Stimulated activated CD4-positive, alpha-beta T cell treated with anti-CD3 and anti-CD28 coated beads, Interleukin-12 subunit alpha, Interleukin-12 subunit beta, amount 100 ng/mL, for 4 hours (primary cell): ENCODE data around the gene EPGN.

Experiments
- DNase-seq: peaks from one replicate; pipeline ENCODE4 v3.0.0-alpha.2; 2020

EPGN gene

DNA sequence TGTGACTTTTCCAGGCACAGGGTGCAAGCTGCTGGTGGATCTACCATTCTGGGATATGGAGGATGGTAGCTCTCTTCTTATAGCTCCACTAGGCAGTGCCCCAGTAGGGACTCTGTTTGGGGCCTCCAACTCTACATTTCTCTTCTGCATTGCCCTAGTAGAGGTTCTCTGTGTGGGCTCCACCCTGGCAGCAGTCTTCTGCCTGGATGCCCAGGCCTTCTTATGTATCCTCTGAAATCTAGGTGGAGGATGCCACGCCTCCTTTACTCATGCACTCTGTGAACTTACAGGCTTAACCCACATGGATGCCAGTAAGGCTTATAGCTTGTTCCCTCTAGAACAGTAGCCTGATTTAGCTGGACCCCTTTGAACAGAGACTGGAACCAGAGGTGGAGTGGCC is 35.8 kb downstream of the EPGN start:
- DNase-seq = no peak

DNA sequence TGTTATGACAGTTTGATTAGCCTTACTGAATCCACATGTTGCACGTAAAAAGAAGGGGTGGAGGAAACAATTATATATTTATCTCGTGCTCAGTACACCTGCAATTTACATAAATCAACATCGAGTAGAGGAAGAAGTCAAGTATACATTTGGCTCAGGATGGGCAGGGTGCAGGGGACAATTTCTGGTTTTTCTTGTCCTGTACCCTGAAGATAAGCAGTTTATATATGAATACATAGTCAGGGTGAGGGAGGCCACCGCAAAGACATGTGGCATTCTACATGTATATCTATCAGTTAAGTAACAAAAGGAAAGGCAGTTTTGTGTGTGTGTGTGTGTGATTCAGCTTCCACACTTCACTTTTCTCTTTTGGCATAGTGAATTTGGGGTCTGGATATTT is 45.6 kb downstream of the EPGN start:
- no peak for DNase-seq

DNA sequence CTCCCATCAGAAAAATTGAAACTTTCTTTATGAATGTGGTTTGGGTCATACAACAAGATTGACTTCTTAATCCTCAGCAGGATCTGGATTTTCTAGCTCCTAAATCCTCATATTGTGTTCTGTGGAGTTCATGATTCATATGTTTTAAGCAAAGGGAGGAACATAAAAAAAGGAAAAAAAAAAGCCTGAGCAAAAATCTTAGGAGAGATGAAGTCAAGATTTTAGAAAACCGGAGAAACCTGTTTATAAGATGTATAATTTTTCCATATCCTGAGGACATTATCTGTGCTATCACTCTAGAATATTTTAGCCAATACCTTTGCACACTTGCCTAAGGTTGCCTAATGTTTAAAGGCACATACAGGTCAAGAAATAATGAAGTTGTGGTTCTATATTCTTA is 49.7 kb downstream of the EPGN start:
- DNase-seq = no peak

DNA sequence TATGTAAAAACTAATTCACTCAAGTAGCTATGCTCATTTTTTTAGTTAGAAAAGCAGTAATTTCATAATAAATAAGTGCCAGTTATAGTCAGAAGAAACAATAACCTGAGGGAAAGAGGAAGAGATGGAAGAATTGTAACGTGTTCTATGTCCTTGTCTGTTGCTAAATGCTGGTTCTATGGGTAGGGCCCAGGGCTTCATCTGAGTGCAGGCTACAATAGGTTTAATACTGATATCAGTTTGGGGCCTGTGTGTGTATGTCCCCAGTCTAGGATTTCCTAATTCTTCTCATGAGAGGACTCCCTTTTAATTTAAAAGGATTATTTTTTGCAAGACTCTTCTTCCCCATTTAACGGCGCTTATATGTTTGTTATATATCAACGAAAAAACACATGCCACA is 53.4 kb downstream of the EPGN start:
- no peak for DNase-seq

DNA sequence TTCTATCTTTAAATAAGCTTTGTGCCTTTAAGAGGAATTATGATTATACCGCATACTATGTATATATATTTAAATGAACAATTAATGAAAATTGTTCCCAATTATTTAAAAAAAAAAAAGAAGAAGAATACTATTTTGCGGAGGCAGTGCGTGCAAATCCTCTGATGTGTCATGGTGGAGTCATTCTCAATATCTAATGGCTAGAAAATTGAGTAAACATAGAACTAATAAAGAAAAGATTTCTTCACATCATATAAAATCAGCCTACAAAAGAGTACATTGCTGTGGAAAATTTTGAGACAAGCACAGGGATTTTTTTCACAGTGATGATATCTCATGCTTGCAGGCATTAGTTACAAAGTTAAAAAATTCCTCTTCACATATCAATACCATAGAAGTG is 54.1 kb downstream of the EPGN start:
- no peak for DNase-seq

DNA sequence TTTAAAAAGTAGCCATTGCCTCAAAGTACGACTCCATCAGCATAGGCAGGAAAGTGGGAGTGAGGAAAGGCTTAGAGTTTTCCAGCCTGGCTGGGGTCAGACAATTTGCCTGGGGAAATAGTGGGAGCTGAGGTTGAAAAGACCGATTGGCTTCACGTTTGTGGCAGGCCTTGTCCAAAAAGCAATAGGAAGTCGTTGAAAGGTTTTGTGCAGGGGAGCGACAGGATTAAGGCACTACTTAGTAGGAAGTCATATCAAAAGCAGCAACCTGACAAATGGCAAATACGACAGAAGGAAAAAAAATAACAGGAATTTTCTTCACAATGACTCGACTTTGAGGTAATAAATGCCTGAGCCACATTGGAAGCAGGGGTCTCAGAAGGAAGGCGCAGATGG is 56.0 kb downstream of the EPGN start:
- no peak for DNase-seq

DNA sequence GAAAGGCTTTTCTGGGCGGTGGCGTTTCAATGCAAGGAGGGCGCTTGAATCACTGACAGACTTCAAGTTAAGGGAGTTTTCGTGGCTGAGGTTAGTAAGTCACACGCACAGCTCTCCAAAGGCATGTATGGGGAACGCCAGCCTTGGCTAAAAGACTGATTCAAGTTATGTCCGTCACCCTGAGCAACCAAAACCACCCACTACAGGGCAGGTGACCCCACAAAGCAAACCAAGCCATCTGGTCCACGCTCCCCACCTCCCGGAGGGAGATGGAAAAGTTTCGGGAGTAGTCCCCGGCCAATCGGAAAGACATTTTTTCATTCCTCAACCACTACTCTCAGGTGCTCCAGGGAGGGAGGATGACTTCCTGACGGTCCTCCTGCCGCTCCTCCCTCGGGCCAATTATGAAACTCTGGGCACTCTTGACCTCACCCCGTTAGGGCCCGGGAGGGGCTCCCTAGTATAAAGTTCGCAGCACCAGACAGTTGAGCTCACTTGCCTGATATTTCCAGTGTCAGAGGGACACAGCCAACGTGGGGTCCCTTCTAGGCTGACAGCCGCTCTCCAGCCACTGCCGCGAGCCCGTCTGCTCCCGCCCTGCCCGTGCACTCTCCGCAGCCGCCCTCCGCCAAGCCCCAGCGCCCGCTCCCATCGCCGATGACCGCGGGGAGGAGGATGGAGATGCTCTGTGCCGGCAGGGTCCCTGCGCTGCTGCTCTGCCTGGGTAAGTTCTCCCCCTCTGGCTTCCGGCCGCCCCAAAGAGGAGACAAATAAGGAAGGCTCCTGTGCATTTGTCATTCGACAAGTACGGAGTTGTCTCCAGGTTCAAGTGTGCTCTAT is 56.6 kb downstream of the EPGN start, which contains the start of gene EREG:
TSS of gene EREG (plus strand) at position 494 of the 840 bp plus-strand sequence. CDS start at position 658, 164 bp downstream.
- peak; percentile 10 for DNase-seq

DNA sequence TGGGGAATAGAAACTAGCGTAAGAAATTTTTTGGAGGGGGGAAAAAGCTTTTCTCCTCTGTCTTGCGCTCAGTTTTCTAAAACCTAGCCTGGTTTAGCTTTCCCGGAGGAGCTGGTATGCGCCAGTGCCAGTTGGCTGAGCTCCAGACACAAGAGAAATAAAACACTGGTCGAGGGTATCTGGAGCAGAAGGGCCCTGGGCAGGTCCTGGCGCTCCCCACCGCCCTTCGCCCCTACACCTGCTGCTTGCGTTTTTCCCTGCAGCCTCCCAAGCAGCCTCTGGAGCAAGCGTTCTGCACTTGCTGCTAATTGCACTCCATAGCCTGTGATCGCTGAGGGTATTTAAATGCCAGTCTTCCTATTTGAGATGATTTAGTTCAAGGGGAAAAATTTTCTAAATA is 57.5 kb downstream of the EPGN start:
- DNase-seq = no peak
